CD4-positive, alpha-beta T cell treated with Interleukin-4 for 1 hour (primary cell): ENCODE data around the gene RBM7.

Source experiments
- DNase-seq, 2 donors: peaks; one replicate each; pipeline ENCODE4 v3.0.0-alpha.2; 2020 to 2022

RBM7 gene

DNA sequence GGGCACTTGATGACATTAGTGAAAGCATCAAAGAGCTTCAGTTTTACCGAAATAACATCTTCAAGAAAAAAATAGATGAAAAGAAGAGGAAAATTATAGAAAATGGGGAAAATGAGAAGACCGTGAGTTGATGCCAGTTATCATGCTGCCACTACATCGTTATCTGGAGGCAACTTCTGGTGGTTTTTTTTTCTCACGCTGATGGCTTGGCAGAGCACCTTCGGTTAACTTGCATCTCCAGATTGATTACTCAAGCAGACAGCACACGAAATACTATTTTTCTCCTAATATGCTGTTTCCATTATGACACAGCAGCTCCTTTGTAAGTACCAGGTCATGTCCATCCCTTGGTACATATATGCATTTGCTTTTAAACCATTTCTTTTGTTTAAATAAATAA is 49.4 kb downstream of the RBM7 start:
- no peak for DNase-seq

DNA sequence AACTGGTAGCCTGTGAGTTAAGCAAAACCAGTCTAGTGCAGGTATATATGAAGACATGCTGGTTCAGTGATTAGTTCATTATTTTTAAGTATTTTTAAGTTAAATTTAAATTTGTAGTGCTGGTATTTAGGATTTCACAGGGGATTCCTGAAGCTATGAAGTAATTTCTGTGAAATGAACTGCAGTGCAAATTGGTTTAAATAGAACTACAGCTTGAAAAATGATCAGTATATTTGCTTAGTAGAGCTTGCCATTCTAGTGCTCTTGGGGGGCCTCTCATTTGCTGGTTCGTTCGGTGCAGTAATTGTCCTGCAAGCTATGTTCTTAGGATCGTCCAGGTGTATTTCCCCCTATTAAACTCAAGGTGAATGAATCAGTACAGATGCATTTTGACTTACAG is 51.9 kb downstream of the RBM7 start:
- no peak for DNase-seq
